ENCODE data around the gene CD27.
"Not testable (repeated sequence)": the region's sequence is repeated elsewhere in the genome, so short reads cannot be mapped to it uniquely, and the experiment has no call there.

The CD27 gene

GRCh38 chr12:6461401-6462233, 16.9 kb downstream of the CD27 start:
- peak; percentile 87 for DNase-seq

GRCh38 chr12:6462234-6462995, 17.7 kb downstream of the CD27 start:
- no peak for DNase-seq

GRCh38 chr12:6463216-6463615, 18.5 kb downstream of the CD27 start:
- DNase-seq = no peak

GRCh38 chr12:6463858-6464257, 19.1 kb downstream of the CD27 start:
- DNase-seq = no peak

GRCh38 chr12:6464531-6464930, 19.8 kb downstream of the CD27 start:
- DNase-seq = no peak

GRCh38 chr12:6465467-6466183, 20.9 kb downstream of the CD27 start:
- peak; percentile 56 for DNase-seq

- DNase-seq = no peak
Measured at GRCh38 chr12:6466184-6466573, 21.4 kb downstream of the CD27 start.

- DNase-seq = not testable (repeated sequence)
Measured at GRCh38 chr12:6466751-6467150, 22.0 kb downstream of the CD27 start.

GRCh38 chr12:6467571-6468282, 23.0 kb downstream of the CD27 start:
- not testable (repeated sequence) for DNase-seq

GRCh38 chr12:6468283-6468575, 23.5 kb downstream of the CD27 start:
- DNase-seq = no peak

GRCh38 chr12:6469092-6469491, 24.3 kb downstream of the CD27 start:
- no peak for DNase-seq

- DNase-seq = no peak
Measured at GRCh38 chr12:6469609-6470374, 25.0 kb downstream of the CD27 start.

GRCh38 chr12:6470375-6471163, 25.8 kb downstream of the CD27 start, which contains the start of gene VAMP1:
Gene VAMP1 (minus strand): TSS chr12:6470677. CDS start chr12:6470531, 146 bp downstream.
- peak; percentile 94 for DNase-seq

- DNase-seq = no peak
Measured at GRCh38 chr12:6471989-6472360, 27.2 kb downstream of the CD27 start.

GRCh38 chr12:6472491-6472890, 27.7 kb downstream of the CD27 start:
- no peak for DNase-seq

- DNase-seq = not testable (repeated sequence)
Measured at GRCh38 chr12:6475233-6475975, 30.6 kb downstream of the CD27 start.

GRCh38 chr12:6476489-6476888, 31.7 kb downstream of the CD27 start:
- DNase-seq = no peak

GRCh38 chr12:6477601-6478377, 33.0 kb downstream of the CD27 start:
- DNase-seq = not testable (repeated sequence)

- DNase-seq = no peak
Measured at GRCh38 chr12:6478416-6478815, 33.7 kb downstream of the CD27 start.

- DNase-seq = no peak
Measured at GRCh38 chr12:6488240-6488639, 43.5 kb downstream of the CD27 start.

Data from central memory CD4-positive, alpha-beta T cell (primary cell).